MM.1S (cell line): Measurements from ENCODE around the gene TRAPPC14.

Experiments used
- EZH2 ChIP-seq: fragments of 300-600 bp; sonication (generic); optimal IDR thresholded peaks from 2 replicates; pipeline ENCODE3; 2017; ENCODE audit warnings: low read depth, mild to moderate bottlenecking, antibody characterized with exemption, low read length, mixed read lengths
- EZH2phosphoT487 ChIP-seq: fragments of 300-600 bp; sonication (generic); IDR thresholded peaks from 2 replicates; pipeline ENCODE4 v1.6.1; 2018; ENCODE audit warnings: antibody characterized with exemption, low read length
- TF ChIP-seq, protein P1 (sequence below): fragments of 300-600 bp; sonication (generic); IDR thresholded peaks from 2 replicates; pipeline ENCODE4 v1.5.1; 2016; ENCODE audit warnings: antibody characterized with exemption, low read length, mixed read lengths

DNA sequence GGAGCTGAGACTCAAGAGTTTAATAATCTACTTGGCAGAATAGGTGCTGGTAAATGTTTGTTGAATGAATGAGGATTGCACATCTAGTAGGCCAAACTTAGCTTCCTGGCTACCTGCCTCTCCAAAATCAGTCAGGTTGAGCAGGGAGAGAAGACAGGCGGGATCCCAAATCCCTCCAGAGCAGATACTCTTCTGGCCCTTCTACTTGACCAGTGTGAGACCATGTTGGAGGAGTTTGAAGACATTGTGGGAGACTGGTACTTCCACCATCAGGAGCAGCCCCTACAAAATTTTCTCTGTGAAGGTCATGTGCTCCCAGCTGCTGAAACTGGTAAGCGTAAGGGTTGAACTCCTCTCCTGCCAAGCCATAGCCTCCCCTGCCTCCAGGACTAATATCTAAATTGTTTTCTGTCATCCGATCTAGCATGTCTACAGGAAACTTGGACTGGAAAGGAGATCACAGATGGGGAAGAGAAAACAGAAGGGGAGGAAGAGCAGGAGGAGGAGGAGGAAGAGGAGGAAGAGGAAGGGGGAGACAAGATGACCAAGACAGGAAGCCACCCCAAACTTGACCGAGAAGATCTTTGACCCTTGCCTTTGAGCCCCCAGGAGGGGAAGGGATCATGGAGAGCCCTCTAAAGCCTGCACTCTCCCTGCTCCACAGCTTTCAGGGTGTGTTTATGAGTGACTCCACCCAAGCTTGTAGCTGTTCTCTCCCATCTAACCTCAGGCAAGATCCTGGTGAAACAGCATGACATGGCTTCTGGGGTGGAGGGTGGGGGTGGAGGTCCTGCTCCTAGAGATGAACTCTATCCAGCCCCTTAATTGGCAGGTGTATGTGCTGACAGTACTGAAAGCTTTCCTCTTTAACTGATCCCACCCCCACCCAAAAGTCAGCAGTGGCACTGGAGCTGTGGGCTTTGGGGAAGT is 34.0 kb downstream of the TRAPPC14 start:
- TF ChIP-seq, protein P1, sequence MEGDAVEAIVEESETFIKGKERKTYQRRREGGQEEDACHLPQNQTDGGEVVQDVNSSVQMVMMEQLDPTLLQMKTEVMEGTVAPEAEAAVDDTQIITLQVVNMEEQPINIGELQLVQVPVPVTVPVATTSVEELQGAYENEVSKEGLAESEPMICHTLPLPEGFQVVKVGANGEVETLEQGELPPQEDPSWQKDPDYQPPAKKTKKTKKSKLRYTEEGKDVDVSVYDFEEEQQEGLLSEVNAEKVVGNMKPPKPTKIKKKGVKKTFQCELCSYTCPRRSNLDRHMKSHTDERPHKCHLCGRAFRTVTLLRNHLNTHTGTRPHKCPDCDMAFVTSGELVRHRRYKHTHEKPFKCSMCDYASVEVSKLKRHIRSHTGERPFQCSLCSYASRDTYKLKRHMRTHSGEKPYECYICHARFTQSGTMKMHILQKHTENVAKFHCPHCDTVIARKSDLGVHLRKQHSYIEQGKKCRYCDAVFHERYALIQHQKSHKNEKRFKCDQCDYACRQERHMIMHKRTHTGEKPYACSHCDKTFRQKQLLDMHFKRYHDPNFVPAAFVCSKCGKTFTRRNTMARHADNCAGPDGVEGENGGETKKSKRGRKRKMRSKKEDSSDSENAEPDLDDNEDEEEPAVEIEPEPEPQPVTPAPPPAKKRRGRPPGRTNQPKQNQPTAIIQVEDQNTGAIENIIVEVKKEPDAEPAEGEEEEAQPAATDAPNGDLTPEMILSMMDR = no peak
- no peak for TF ChIP-seq EZH2phosphoT487
- TF ChIP-seq EZH2 = no peak
